ENCODE data around the gene DNM1L. TPM values are rescaled to one million over a fixed set of nuclear protein-coding genes. Genes with fewer than 3 reads are reported as not detected.

Gene DNM1L
- total RNA-seq, 1 experiment from 2014 or later, result 79.8 TPM

GRCh38 chr12:32776258-32776657, 97.2 kb downstream of the DNM1L start:
- H3K4me3 Mint-ChIP-seq, result no peak overlapping the region
- no CpG with 5 or more reads among the region's 4 CpGs for WGBS (ENCODE audit: extremely low coverage, insufficient read length, low lambda C conversion rate)
- H3K56ac ChIP-seq (ENCODE audit: insufficient read length, low read depth, low read length), result no peak overlapping the region
- H4K5ac ChIP-seq (ENCODE audit: insufficient read length, low read depth, low read length), result no peak overlapping the region
- H3K4me2 ChIP-seq (ENCODE audit: insufficient read depth, insufficient read length, low read length), result no peak overlapping the region
- peaks cover 3 to 15% of the 10 kb centered on the region in 2 experiments; a peak in 3 of 4 replicates for H3K4me1 Mint-ChIP-seq
- H2BK12ac ChIP-seq (ENCODE audit: insufficient read length, low read depth, low read length), result no peak overlapping the region
- no peaks in the 10 kb centered on the region for H3K79me2 ChIP-seq (ENCODE audit: insufficient read depth, low read length)
- H3K9me3 ChIP-seq (ENCODE audit: control insufficient read depth, low read depth, low read length), result no peaks in the 10 kb centered on the region
- H4K20me1 ChIP-seq (ENCODE audit: control insufficient read depth, insufficient read depth, insufficient read length), result no peaks in the 10 kb centered on the region
- no peaks in the 10 kb centered on the region for H3K23me2 ChIP-seq (ENCODE audit: insufficient read length, low read depth, low read length, poor library complexity, severe bottlenecking)
- H2AK5ac ChIP-seq (ENCODE audit: insufficient read length, low read length), result no peak overlapping the region
- H3K4me1 ChIP-seq (ENCODE audit: insufficient read depth, low read length), result no peaks in the 10 kb centered on the region
- H2BK120ac ChIP-seq (ENCODE audit: low read depth, low read length, poor library complexity, severe bottlenecking), result no peak overlapping the region
- H4K8ac ChIP-seq (replicated peaks; ENCODE audit: insufficient read length, low read depth, low read length), result no peak overlapping the region
- no peak overlapping the region for H2AFZ ChIP-seq (ENCODE audit: low read length)
- no peak overlapping the region for H3K23ac ChIP-seq (ENCODE audit: insufficient read length, low read depth, low read length)
- H3K79me1 ChIP-seq (ENCODE audit: insufficient read depth, low read depth, low read length, poor library complexity, severe bottlenecking), result no peaks in the 10 kb centered on the region
- H3K9ac ChIP-seq (ENCODE audit: extremely low read depth, insufficient read length, low read length), result no peak overlapping the region
- H4K91ac ChIP-seq (ENCODE audit: insufficient read length, low read depth, low read length), result no peak overlapping the region
- no peaks in the 10 kb centered on the region; the same call in 1 of the 2 replicates for H3K27me3 Mint-ChIP-seq (ENCODE audit: low read depth)
- no peak overlapping the region for H3K14ac ChIP-seq (ENCODE audit: insufficient read depth, low read length)
- H2BK20ac ChIP-seq (ENCODE audit: low read depth, low read length, poor library complexity, severe bottlenecking), result no peak overlapping the region
- no peak for DNase-seq
- no peaks in the 10 kb centered on the region for H3K27me3 ChIP-seq (ENCODE audit: insufficient read depth, low read length)
- no peak overlapping the region for H3K27ac Mint-ChIP-seq
- no peaks in the 10 kb centered on the region for H3K36me3 Mint-ChIP-seq (ENCODE audit: insufficient read depth in 1 of 3, low read depth in 3 of 3)
- no peaks in the 10 kb centered on the region for H3K9me3 Mint-ChIP-seq
- no peak overlapping the region for H2BK5ac ChIP-seq (ENCODE audit: insufficient read length, low read length)
- TF ChIP-seq, protein P1, sequence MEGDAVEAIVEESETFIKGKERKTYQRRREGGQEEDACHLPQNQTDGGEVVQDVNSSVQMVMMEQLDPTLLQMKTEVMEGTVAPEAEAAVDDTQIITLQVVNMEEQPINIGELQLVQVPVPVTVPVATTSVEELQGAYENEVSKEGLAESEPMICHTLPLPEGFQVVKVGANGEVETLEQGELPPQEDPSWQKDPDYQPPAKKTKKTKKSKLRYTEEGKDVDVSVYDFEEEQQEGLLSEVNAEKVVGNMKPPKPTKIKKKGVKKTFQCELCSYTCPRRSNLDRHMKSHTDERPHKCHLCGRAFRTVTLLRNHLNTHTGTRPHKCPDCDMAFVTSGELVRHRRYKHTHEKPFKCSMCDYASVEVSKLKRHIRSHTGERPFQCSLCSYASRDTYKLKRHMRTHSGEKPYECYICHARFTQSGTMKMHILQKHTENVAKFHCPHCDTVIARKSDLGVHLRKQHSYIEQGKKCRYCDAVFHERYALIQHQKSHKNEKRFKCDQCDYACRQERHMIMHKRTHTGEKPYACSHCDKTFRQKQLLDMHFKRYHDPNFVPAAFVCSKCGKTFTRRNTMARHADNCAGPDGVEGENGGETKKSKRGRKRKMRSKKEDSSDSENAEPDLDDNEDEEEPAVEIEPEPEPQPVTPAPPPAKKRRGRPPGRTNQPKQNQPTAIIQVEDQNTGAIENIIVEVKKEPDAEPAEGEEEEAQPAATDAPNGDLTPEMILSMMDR (conservative IDR thresholded peaks at IDR 0.05), result no peak
- no peak overlapping the region for H3K4ac ChIP-seq (ENCODE audit: low read depth, low read length)
- no peak overlapping the region for H3K18ac ChIP-seq (ENCODE audit: insufficient read length, low read depth, low read length)
- no peak overlapping the region for H3T11ph ChIP-seq (ENCODE audit: low read length)
- no peak overlapping the region for H2BK15ac ChIP-seq (ENCODE audit: low read depth, low read length)
- no peak overlapping the region for H3K27ac ChIP-seq (ENCODE audit: insufficient read length, low read depth, low read length)

Data from H9 (cell line).